Activated T-cell treated with anti-CD3 and anti-CD28 coated beads for 1 hour (primary cell): ENCODE measurements around the gene PPARD.
"Not testable (repeated sequence)": the region's sequence is repeated elsewhere in the genome, so short reads cannot be mapped to it uniquely, and the experiment has no call there.

Experiments
- DNase-seq: peaks from one replicate; pipeline ENCODE4 v3.0.0-alpha.2; 2020; ENCODE audit warnings: low read depth

The PPARD gene

DNA sequence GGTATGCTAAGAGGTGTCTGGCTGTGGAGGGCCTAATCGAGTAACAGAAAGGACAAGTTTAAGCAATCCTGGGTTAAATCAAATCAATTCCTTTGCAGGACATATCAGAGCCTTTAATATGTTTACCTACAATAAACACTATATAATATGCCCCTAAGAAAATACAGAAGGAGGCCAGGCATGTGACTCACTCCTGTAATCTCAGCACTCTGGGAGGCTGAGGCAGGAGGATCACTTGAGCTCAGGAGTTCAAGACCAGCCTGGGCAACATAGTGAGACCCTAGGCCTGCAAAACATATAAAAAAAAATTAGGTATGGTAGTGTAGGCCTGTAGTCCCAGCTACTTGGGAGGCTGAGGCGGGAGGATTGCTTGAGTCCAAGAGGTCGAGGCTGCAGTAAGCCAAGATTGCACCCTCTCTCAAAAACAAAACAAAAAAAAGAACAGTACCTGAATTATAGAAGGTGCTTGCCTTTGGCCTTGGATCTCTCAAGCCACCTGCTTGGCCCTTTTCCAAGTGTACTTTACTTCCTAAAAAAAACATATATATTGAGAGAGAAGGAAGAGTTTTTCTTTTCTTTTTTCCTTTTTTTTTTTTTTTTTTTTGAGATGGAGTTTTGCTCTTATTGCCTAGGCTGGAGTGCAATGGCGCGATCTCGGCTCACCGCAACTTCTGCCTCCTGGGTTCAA lies 96.2 kb downstream of the PPARD start:
- DNase-seq = not testable (repeated sequence)

DNA sequence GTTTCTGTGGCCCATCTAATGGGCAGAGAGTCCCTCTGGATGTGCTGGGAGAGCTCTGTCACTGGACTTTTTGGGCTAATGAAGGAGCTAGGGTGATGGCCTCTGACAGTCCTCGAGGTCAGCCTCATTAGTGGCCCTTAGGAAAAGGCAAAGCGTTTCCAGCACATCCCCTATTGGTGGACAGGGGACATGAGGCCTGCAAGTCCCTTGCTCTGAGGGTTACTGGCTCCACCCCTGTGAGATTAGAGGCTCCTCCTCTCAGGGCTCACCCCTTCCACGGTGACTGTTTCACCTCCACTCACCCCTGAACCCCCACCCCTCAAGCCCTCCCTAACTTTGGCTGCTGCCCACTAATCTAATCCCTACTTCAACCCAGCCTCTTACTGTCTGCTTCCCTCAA lies 97.0 kb downstream of the PPARD start:
- DNase-seq = no peak

DNA sequence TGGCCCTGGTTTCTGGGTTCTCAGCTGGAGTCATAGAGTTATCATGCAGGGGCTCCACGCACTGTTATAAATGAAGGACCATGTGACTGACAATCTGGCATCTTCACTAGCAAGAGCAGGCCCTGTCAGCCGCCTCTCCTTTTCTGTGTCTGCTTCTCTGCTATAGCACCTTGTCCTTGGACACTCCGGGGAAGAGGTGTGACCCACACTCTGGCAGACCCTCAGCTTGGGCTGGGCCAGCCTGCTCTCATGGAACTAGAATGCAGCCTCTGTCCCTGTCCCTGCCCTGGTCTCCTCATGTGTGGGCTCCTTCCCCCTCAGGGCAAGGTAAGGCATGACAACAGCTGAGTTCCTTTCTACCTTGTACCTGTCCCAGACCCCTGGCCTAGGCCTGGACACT lies 98.8 kb downstream of the PPARD start:
- DNase-seq = no peak

DNA sequence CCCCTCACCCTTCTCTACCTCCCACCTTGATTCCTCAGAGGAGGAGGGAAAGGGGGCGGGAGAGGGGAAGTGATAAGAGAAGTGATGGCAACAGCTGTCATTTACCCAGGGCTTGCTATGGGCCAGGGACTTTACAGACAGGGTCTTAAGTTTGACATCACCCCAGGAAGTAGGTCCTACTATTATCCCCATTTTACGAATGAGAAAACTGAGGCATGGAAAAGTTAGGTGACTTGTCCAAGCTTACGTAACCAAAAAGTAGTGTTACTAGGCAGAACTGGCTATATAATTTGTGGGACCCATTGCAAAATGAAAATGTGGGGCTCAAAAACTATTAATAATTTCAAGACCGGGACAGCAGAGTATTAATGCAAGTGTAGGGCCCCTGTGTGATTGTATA lies 99.3 kb downstream of the PPARD start:
- DNase-seq = no peak

DNA sequence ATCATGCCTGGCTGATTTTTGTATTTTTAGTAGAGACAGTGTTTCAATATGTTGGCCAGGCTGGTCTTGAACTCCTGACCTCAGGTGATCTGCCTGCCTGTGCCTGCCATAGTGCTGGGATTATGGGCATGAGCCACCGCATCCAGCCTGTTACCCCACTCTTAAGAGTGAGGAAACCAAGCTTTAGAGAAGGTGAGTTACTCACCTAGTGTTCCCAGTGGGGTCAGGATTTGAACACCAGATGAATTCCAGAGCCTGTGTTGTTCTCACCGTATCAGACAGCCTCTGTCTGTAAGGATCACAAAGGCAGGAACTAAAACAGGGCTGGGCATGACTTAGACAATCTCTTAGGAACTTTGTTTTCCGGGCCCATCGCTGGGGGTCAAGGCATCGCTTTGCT lies 100.3 kb downstream of the PPARD start:
- no peak for DNase-seq

DNA sequence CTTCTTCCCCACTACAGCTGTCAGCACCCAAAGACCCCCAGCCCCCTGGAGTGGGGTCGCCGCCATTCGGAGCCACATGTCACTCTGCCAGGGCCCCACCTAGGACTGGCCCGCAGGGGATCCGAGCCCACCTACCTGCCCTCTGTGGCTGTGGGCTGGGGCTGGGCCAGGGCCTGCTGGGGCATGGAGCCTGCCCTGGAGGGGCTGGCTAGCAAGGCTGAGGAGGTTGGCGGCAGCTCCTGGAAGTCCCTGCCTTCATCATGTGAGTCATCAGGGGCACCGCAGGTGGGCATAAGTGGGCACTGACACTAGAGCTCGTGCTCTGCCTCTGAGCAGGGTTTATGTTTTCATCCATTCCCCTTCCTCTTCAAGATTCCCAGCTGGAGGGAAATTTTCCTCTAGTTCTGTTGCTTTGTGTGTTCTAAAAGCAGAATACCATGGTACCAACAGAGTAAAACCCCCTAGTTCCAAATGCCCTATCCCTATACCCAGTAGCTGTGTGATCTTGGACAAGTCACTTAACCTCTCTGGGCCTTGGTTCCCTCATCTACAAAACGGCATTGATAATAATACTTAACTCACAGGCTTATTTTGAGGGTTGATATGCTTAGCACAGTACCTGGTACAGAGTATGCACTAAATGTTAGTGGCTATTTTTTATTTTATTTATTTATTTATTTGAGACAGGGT lies 101.1 kb downstream of the PPARD start:
- no peak for DNase-seq

DNA sequence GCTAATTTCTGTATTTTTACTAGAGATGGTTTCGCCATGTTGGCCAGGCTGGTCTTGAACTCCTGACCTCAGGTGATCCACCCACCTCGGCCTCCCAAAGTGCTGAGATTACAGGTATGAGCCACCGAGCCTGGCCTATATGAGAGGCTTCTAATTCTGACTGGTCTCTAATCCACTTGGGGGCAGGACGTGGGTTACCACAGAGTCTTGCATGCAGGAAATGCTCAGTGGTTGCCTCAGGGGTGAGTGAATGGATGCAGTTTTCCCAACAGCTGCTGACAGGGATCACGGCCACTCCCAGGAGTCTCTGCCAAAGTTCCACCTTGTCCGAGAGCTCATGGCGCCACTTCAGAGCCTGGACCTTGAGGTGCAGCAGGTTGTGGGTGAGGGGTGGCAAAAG lies 103.3 kb downstream of the PPARD start:
- no peak for DNase-seq

DNA sequence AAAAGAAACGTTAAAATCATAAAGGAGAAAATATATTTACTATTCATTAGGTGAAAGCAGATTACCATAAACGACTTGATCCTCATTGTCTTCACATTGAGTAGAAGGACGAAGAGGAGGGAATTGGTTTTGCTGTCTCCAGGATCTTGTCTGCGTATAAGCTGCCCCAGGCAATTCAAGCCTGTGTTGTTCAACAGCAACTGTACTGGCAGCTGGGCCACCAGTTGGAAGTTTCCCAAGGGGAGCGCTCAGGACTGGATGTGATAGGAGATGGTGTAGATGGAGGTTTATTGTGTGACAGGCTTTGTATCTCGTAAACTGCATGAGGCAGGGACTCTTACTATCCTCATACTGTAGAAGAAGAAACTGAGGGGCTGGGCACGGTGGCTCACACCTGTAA lies 105.8 kb downstream of the PPARD start:
- no peak for DNase-seq

DNA sequence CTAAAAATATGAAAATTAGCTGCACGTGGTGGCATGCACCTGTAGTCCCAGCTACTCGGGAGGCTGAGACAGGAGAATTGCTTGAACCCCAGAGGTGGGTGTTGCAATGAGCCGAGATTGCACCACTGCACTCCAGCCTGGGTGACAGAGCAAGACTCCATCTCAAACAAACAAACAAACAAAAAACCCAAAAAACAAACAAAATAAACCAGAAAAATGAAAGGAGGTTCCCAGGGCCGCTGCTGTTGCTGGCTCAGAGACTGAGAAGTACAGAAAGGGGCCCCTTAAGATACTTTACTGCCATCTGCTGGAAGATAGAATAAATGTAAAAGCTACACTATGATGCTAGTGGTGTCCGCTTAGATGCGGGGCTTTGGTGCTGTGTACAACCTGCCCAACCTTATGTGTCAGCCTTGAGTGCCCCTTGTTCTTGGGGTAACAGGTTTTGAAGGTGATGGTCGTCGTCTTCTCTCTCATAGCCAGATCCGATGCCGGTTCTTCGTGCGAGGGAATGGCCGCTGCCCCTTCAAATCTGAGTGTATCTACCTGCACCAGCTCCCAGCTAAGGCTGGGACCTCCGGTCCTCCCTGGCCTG lies 107.0 kb downstream of the PPARD start:
- DNase-seq = peak; percentile 15

DNA sequence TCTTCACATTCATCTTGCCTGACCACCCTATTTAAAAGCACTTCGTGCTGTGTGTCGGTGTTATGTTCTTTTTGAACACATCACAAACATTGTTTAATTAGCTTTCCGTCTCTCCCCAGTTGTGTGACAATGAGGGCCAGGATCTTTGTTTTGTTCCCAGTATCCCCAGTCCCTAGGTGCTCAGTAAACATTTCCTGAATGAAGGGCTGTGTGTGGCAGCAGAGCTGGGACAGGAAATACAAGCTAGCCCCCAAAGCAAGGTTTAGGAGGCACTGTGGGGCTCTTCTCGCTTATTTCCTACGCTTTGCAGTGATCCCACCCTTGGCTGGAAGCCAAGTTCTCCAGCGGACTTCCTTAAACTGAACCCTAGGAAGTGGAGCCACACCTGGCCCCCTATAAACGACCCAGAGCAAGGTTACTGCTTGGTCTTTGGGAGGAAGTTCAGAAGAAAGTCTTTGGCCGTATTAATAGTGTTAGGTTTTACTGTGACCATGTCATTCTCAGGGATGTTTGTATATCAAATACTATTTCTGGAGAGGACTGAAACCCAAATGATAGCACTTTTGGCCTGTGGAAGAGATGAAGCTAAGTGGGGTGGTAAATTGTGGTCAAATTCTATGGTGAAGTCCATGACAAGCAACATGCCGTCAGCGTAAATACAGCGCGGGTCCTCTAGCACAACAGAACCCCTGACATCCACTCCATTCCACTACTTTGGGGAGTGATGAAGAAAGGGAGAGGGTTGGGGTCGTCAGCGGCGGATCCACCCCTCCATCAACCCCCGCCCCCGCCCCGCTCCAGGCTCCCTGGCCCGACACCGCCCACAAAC lies 109.2 kb downstream of the PPARD start:
- no peak for DNase-seq

DNA sequence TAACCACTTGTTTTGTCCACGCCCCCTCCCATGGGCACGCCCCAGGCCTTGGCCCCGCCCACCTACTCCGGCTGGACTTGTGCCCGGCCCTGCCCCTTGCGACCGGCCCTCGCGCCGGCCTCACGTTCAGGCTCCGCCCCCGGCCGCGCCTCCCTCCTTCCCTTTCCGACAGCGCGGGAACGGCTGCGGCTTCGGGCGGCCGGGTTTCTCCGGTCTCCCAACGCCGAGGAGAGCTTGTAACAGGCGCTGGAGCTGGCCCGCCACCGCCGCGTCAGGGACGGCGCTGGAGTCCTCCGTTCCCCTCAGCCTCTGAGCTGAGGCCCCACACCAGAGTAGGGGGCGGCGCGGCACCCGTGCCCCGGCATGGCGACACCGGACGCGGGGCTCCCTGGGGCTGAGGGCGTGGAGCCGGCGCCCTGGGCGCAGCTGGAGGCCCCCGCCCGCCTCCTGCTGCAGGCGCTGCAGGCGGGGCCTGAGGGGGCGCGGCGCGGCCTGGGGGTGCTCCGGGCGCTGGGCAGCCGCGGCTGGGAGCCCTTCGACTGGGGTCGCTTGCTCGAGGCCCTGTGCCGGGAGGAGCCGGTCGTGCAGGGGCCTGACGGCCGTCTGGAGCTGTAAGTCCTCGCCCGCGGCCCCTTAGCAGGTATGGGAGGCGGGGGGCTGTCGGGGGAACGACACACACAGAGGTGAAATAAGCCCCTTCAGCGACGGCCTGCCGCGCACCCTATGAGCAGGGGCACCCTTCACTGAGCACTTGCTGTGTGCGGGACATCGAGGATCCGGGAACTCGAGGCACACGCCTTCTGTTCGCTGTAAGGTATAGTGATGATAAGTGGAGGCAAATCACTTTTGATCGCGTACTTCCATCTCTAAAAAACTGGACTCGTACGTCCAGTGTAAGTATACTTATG lies 110.1 kb downstream of the PPARD start, which contains the start of gene FANCE:
FANCE (plus strand) TSS at position 156 of the 908 bp plus-strand sequence; CDS start at position 364, 208 bp downstream.
- peak; percentile 82 for DNase-seq

DNA sequence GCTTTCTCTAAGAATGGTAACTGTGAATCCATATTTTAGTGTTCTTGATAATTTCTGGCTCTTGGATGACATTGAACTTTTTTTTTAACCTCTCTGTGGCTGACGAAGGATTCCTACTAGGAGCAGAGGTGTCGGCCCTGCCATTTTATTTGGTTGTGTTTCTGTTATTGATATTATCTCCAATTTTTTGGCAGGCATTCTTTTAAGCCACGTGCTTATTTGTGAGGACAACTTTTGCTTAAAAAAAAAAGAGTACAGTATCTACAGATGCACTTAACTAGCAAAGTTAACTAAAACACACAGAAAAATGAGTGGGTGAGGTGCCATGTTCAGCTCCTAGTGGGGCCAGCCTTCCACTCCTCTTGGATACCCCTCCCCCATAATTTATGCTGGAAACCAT lies 110.9 kb downstream of the PPARD start:
- no peak for DNase-seq

DNA sequence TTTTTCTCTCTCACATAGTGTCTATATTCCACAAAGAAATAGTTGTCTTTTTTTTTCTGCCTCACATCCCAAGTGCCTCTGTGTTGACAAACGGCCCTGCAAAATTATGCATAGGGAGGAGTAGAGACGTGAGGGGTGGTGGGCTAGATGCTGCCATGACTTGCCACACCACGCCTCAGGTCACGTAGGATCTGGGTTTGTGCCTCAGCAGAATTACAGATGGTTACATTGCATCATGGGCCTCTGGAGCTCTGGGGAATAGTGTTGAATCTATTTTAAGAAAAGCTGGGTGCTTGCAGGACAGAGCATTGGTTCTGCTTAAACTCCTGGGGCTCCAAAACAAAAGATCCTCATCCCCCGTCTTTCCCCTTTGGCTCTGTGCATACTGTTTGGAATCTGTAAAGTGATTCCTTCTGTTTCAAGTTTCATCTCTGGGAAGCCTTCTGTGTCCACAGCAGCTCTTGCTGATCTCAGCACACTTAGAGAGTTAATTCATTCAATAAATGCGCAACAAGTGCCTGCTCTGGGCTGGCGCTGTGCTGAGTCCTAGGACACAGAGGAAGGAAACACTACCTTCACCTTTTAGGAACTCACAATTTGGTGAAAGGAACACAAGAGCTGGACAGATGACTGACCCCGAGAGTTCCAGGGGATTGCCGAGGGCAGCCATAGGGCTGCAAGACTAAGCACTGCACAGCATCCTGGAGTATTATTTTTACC lies 112.2 kb downstream of the PPARD start:
- DNase-seq = no peak

DNA sequence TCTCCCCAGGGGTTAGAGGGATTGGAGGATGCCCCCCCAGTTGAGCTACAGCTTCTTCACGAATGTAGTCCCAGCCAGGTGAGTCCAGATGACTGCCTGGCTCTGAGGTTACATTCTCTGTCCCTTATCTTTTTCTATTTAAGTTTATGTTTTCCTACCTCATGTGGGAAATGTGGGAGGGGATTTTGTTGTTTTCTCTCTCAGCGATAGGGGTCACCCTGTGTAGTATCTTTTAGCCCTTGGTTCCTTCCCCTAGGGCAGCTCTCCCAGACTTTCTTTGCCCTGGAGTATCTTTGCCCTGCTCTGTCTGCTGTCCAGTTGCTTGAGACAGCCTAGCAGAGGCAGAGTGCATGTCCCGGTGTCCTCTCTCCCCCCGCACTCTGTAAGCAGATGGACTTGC lies 115.5 kb downstream of the PPARD start:
- DNase-seq = no peak

DNA sequence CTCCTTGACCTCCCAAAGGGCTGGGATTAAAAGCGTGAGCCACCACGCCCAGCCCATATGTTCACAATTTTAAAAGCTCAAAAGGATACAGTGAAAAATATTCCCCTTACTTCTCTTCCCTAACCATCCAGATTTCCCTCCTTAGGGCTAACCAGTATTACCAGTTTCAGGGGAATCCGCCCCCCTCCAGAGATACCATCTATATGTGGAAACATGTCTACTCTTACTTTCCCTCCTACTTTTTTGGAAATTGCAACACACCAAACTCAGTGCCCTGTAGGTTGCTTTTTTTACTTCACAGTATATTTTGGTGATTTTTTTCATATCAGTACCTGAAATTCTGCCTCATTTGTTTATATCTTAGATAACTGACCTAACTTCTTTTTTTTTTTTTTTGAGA lies 118.9 kb downstream of the PPARD start:
- DNase-seq = no peak

DNA sequence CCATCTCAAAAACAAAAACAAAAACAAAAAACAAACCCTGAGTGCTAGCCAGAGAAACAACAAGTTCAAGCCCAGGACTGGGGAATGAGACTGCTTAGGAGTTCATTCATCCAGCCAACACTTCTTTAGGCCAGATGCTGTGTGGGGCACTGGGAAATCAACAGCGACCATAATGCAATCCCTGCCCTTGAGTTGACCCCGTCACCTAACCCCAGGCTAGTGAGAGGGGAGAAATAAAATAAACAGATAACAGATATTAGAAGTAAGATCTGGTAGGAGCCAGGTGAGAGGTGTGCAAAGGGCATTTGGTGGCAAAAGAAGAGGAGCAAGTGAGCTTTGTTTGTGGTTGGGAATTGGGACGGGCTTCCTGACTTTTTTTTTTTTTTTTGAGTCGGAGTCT lies 120.9 kb downstream of the PPARD start:
- DNase-seq = no peak

DNA sequence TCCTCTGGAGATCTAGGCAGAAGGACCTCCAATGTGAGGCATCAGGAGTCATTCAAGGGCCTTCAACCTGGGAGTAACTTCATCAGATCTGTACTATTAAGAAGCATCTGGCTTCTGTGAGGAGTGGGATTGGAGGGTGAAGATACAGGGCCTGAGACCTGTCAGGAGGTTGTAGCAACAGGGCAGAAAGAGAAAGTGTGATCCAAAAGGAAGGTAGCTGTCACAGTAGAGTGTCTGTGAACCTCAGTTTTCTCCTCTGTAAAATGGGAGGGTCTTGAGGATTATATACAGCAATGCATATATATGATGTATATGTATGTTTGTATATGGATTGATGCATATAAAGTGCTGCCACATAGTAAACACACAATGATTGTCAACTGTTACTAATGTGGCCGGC lies 123.3 kb downstream of the PPARD start:
- DNase-seq = no peak

DNA sequence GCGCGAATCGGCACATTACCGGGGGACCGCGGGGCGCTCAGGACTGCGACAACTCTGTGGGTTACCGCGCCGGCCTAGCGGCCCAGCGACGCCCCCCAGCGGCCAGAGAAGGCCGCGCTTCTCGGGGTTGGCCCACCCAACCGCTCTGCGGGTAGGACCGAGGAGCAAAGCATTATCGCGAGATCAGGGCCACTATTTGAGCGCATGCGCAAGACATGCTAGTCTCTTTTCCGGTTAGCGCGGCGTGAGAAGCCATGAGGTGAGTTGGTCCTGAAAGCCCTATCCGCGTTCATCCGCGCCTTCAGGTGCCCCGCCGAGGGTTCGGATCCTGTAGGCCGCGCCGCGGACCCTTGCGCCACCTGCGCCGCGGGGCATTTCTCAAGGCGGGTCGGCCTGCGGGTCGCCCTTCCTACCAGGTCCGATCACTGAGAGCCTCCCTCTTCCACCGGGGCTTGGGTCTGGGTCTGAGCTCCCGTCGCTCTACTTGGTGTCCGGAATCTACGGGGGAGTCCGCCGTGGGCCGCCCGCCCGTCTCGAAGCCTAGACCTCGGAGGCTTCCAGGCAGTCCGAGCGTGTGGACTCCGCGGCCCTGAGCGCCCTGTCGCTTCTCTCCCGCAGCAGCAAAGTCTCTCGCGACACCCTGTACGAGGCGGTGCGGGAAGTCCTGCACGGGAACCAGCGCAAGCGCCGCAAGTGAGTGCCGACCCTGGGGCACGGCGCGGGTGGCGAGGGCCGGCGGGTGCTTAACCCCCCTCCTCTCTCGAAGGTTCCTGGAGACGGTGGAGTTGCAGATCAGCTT lies 126.0 kb downstream of the PPARD start, which contains the start of gene RPL10A:
RPL10A (plus strand) TSS at position 221 of the 799 bp plus-strand sequence; CDS start at position 255, 34 bp downstream.
- peak; percentile 89 for DNase-seq

DNA sequence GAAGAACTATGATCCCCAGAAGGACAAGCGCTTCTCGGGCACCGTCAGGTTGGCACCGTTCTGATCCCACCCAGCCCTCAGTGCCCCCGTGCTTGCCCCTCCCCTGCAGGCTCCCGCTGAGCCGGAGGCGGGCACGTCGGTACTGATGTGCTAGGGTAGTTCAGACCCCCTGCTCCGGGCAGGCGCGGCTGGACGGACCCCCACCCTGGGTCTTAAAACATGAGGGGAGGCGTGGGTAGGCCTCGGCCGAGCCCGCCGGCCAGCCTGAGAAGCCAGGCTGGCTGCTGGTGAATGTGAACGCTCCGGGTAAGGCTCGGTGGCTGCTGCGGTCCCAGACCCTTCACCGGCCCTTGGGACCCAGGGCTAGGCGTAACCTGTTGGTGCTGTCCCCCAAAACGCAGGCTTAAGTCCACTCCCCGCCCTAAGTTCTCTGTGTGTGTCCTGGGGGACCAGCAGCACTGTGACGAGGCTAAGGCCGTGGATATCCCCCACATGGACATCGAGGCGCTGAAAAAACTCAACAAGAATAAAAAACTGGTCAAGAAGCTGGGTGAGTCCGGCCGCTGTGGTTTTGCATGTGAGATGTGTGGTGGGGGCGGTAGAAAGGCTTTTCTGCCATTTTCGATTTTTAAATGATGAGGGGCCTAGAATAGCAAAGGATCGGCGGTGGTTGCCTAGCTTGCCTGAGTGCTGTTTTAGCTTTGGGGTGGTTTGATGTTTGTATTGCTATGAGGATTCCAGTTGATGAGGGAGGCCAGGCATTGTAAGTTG lies 126.8 kb downstream of the PPARD start:
- no peak for DNase-seq
